Activated naive CD4-positive, alpha-beta T cell treated with anti-CD3 and anti-CD28 coated beads, Interleukin-2, amount 10 ng/mL, durations not matched to agents 7 days and 5 days (primary cell): ENCODE results near the gene WEE1.
"Not testable (repeated sequence)": the region's sequence is repeated elsewhere in the genome, so short reads cannot be mapped to it uniquely, and the experiment has no call there.

Experiments used
- CTCF ChIA-PET: fragments of 350-600 bp; sonication (Branson Sonifier 250); formaldehyde crosslinking; loops from one replicate; lab custom pipeline; 2021; ENCODE audit warnings: antibody characterized with exemption; lab: Charles Lee
- DNase-seq: peaks from one replicate; pipeline ENCODE4 v3.0.0-alpha.2; 2020
- H3K27ac Mint-ChIP-seq: one replicate; pipeline ENCODE4 v1.8.0; 2021; ENCODE audit warnings: mild to moderate bottlenecking, moderate library complexity, mixed read lengths
- H3K27me3 Mint-ChIP-seq: one replicate; pipeline ENCODE4 v1.8.0; 2021; ENCODE audit warnings: mild to moderate bottlenecking, mixed read lengths
- H3K36me3 Mint-ChIP-seq: one replicate; pipeline ENCODE4 v1.8.0; 2021; ENCODE audit warnings: mixed read lengths
- H3K4me1 Mint-ChIP-seq: one replicate; pipeline ENCODE4 v1.8.0; 2021; ENCODE audit warnings: mixed read lengths
- H3K4me3 Mint-ChIP-seq: one replicate; pipeline ENCODE4 v1.8.0; 2021; ENCODE audit warnings: mild to moderate bottlenecking, moderate library complexity, mixed read lengths
- H3K9me3 Mint-ChIP-seq: one replicate; pipeline ENCODE4 v1.8.0; 2021; ENCODE audit warnings: mixed read lengths

The WEE1 gene

DNA sequence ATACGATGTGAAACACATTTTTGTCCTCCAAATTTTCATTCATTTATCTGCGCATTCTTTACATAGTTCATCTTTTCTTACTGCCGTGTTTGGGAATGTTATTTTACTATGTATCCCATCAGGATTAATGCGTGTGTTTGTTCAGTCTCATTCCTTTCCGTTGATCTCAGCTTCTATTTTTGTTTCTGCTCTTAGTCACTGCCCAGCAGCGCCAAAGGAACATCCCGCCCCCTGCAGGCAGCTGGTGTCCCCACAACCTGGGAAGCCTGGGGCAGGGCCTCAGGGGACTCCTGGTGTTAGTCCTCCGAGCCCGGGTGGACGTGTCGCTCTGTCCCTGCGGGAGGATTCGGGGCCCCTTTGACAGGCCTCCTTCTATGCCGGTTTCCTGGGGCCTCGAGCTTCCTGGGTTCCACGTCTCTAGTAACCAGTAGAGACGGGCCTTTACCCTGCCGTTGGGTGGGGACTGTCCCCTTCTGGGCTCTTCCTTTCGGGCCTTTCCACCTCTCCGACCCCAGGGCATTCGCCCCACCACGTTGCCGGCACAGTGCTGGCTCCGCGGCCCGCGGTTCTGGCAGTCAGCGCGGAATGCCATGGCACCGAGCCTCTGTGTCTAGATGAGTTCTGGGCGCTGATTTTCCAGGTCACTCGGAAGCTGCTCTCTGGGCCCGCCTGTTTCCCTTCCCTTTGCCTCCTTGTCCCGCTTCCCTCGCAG lies 39.8 kb downstream of the WEE1 start:
- Mint-ChIP-seq H3K9me3 (no peaks in the 10 kb centered on the region), H3K4me3 (peak overlapping the region; percentile 84), H3K4me1 (peaks cover 30% of the 10 kb centered on the region), H3K27me3 (no peaks in the 10 kb centered on the region), H3K36me3 (no peaks in the 10 kb centered on the region), H3K27ac (peak overlapping the region; percentile 98)
- peak; percentile 91 for DNase-seq
- CTCF ChIA-PET, result interaction anchor here (0.6 to 5.8 kb wide), 31 partner anchors 10 to 694 kb away, joined by 3 to 85 read pairs (median 4); no protein-coding TSS in a partner anchor

DNA sequence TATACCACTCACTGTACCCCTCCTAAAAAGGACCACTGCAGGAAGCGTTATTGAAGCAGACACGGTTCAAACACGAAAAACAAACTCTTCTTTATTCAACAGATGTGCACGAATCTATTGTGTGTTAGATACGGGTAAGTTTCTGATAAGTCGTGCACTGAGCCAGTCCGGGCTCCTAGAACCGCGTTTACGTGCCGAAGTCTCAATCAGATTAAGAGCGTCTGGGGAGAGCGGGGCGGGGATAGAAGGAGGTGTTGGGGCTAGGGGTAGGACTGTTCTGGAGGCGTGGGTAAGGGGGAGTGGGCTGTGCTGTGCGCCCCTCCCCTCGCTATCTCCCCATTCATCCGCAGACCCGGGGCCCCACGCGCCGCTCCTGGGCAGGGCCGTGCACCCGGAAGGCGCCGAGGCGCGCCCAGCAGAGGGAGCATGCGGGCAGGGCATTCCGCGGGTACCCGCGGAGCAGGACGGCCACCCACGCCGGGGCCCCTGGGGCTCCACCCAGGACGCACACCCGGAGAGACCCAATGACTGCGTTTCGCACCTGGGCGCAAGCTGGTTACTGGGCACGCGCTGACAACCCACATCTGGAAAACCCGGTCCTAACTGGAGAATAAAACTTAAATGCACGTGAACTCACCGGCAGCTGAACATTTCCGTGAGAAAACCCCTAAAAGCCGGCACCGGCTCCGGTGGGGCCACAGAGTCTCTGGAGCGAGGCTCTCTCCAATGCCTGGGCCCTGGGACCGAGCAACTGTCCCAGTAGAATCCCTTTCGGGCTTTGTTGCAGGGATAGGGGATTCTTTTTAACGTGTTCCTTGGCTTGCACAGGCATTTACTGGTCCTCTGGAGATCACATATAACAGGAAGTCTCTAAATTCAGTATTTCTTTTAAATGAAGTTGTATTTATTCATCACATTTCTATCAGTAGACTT lies 40.6 kb downstream of the WEE1 start:
- peaks cover 33% of the 10 kb centered on the region for H3K4me1 Mint-ChIP-seq
- H3K27me3 Mint-ChIP-seq, result peaks cover 4% of the 10 kb centered on the region
- H3K27ac Mint-ChIP-seq, result peak overlapping the region; percentile 98
- peak; percentile 91 for DNase-seq
- H3K36me3 Mint-ChIP-seq, result no peaks in the 10 kb centered on the region
- H3K9me3 Mint-ChIP-seq, result no peaks in the 10 kb centered on the region
- CTCF ChIA-PET, result interaction anchor here (0.6 to 5.8 kb wide), 25 partner anchors 10 to 693 kb away, joined by 3 to 85 read pairs (median 4); no protein-coding TSS in a partner anchor
- peak overlapping the region; percentile 84 for H3K4me3 Mint-ChIP-seq

GRCh38 chr11:9615031-9615451 lies 41.6 kb downstream of the WEE1 start:
- DNase-seq, result no peak
- peak overlapping the region; percentile 84 for H3K4me3 Mint-ChIP-seq
- H3K4me1 Mint-ChIP-seq, result peaks cover 31% of the 10 kb centered on the region
- H3K36me3 Mint-ChIP-seq, result no peaks in the 10 kb centered on the region
- CTCF ChIA-PET, result no interaction called here
- H3K9me3 Mint-ChIP-seq, result no peaks in the 10 kb centered on the region
- H3K27me3 Mint-ChIP-seq, result peaks cover 4% of the 10 kb centered on the region
- peak overlapping the region; percentile 16 for H3K27ac Mint-ChIP-seq

DNA sequence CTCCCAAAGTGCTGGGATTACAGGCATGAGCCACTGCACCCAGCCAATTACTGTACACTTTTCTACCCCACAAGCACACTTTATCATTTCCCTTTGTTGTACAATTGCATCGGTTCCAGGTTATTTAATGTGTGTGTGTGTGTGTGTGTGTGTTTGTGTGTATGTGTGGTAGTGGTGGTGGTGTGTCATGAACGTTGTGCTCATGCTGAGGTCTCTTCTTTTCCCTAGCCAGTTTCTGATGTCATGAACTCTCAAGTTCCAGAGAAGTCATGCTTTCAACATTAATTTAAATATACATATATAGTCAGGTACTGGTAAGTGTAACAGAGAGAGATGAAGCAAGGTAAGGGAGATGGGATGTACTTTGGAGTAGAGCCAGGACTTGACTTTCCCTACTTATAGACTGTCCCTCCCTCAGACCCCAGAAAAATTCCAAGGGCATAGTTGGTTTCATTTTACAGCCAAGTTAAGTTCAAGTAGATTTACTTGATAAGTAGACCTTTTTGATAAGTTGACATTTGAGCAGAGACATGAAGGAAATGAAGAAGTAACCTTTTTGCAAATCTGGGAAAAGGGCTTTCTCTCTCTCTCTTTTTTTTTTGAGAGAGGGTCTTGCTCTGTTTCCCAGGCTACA lies 42.7 kb downstream of the WEE1 start:
- no peak overlapping the region for H3K4me3 Mint-ChIP-seq
- H3K27ac Mint-ChIP-seq, result no peak overlapping the region
- no peaks in the 10 kb centered on the region for H3K36me3 Mint-ChIP-seq

GRCh38 chr11:9616858-9617257 lies 43.4 kb downstream of the WEE1 start:
- H3K27ac Mint-ChIP-seq, result no peak overlapping the region
- no peaks in the 10 kb centered on the region for H3K9me3 Mint-ChIP-seq
- no peak for DNase-seq
- CTCF ChIA-PET, result interaction anchor here (0.8 to 1.7 kb wide), 3 partner anchors 82 to 132 kb away, joined by 3 to 6 read pairs (median 3); no protein-coding TSS in a partner anchor
- H3K27me3 Mint-ChIP-seq, result peaks cover 4% of the 10 kb centered on the region
- H3K4me1 Mint-ChIP-seq, result peaks cover 26% of the 10 kb centered on the region
- no peaks in the 10 kb centered on the region for H3K36me3 Mint-ChIP-seq
- H3K4me3 Mint-ChIP-seq, result no peak overlapping the region

More for the DNA sequence above, 42.7 kb downstream of the WEE1 start:
- Mint-ChIP-seq H3K4me1 (peaks cover 28% of the 10 kb centered on the region), H3K9me3 (no peaks in the 10 kb centered on the region), H3K27me3 (peaks cover 4% of the 10 kb centered on the region)
- DNase-seq, result no peak
- CTCF ChIA-PET, result interaction anchor here (0.8 kb wide), 1 partner anchor 132 kb away, joined by 3 read pairs; no protein-coding TSS in a partner anchor

GRCh38 chr11:9617940-9618339 lies 44.5 kb downstream of the WEE1 start:
- Mint-ChIP-seq H3K27me3 (peaks cover 4% of the 10 kb centered on the region), H3K27ac (no peak overlapping the region), H3K9me3 (no peaks in the 10 kb centered on the region), H3K4me3 (no peak overlapping the region), H3K4me1 (peaks cover 20% of the 10 kb centered on the region), H3K36me3 (no peaks in the 10 kb centered on the region)
- CTCF ChIA-PET, result interaction anchor here (0.8 to 1.7 kb wide), 2 partner anchors 16 to 131 kb away, joined by 3 to 6 read pairs; no protein-coding TSS in a partner anchor
- DNase-seq, result no peak

- no peak overlapping the region for H3K4me3 Mint-ChIP-seq
- CTCF ChIA-PET, result no interaction called here
- no peak for DNase-seq
- no peak overlapping the region for H3K27ac Mint-ChIP-seq
- H3K9me3 Mint-ChIP-seq, result no peaks in the 10 kb centered on the region
- H3K27me3 Mint-ChIP-seq, result peaks cover 5% of the 10 kb centered on the region
- peaks cover 12% of the 10 kb centered on the region for H3K4me1 Mint-ChIP-seq
- H3K36me3 Mint-ChIP-seq, result no peaks in the 10 kb centered on the region
Observed at GRCh38 chr11:9619004-9619403, 45.5 kb downstream of the WEE1 start.

DNA sequence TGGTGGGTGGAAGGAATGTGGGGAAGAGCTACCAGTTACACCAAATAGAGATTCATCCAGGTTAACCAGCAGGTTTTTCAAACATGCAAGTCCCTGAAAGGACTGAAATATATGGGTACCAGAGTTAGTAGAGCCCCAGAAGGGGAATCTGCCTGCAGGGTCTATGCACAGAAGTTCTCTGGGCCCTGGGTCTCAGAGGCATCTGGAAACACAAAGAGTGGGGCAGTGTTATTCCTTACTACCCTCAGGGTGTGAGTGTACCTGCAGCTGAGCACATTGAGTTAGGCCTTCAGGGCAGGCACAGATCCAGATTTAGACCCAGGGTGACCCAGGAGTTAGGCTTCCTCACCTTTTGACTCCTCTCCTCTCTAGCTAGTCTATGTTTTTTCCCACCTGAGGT lies 46.5 kb downstream of the WEE1 start:
- Mint-ChIP-seq H3K4me3 (no peak overlapping the region), H3K27me3 (peaks cover 12% of the 10 kb centered on the region), H3K27ac (no peak overlapping the region), H3K4me1 (peaks cover 4% of the 10 kb centered on the region), H3K9me3 (no peaks in the 10 kb centered on the region), H3K36me3 (no peaks in the 10 kb centered on the region)
- DNase-seq, result no peak
- CTCF ChIA-PET, result interaction anchor here (1.4 kb wide), 1 partner anchor 128 kb away, joined by 5 read pairs; no protein-coding TSS in a partner anchor

GRCh38 chr11:9622353-9622752 lies 48.9 kb downstream of the WEE1 start:
- CTCF ChIA-PET, H3K4me1 Mint-ChIP-seq, H3K36me3 Mint-ChIP-seq, H3K9me3 Mint-ChIP-seq, H3K4me3 Mint-ChIP-seq, DNase-seq, H3K27ac Mint-ChIP-seq: not testable (repeated sequence)
- H3K27me3 Mint-ChIP-seq, result peaks cover 25% of the 10 kb centered on the region

- H3K4me1 Mint-ChIP-seq, H3K27ac Mint-ChIP-seq: not testable (repeated sequence)
Observed at GRCh38 chr11:9623053-9623452, 49.6 kb downstream of the WEE1 start.

GRCh38 chr11:9624448-9624847 lies 51.0 kb downstream of the WEE1 start:
- H3K27ac Mint-ChIP-seq, result no peak overlapping the region
- peaks cover 33% of the 10 kb centered on the region for H3K27me3 Mint-ChIP-seq
- DNase-seq, result no peak
- H3K9me3 Mint-ChIP-seq, result no peaks in the 10 kb centered on the region
- no peaks in the 10 kb centered on the region for H3K4me1 Mint-ChIP-seq
- H3K4me3 Mint-ChIP-seq, result no peak overlapping the region
- no peaks in the 10 kb centered on the region for H3K36me3 Mint-ChIP-seq
- CTCF ChIA-PET, result interaction anchor here (1.8 kb wide), 1 partner anchor 11 kb away, joined by 4 read pairs; no protein-coding TSS in a partner anchor

More at GRCh38 chr11:9623053-9623452, 49.6 kb downstream of the WEE1 start:
- peaks cover 28% of the 10 kb centered on the region for H3K27me3 Mint-ChIP-seq
- CTCF ChIA-PET, H3K4me3 Mint-ChIP-seq, DNase-seq, H3K9me3 Mint-ChIP-seq, H3K36me3 Mint-ChIP-seq: not testable (repeated sequence)

- H3K4me1 Mint-ChIP-seq, result no peaks in the 10 kb centered on the region
- no peak for DNase-seq
Observed at GRCh38 chr11:9625162-9625561, 51.7 kb downstream of the WEE1 start.

GRCh38 chr11:9625728-9626127 lies 52.3 kb downstream of the WEE1 start:
- Mint-ChIP-seq H3K4me3 (no peak overlapping the region), H3K9me3 (no peaks in the 10 kb centered on the region)
- CTCF ChIA-PET, result no interaction called here

More at GRCh38 chr11:9625162-9625561, 51.7 kb downstream of the WEE1 start:
- H3K27me3 Mint-ChIP-seq, result peaks cover 33% of the 10 kb centered on the region
- CTCF ChIA-PET, result interaction anchor here (1.8 kb wide), 1 partner anchor 12 kb away, joined by 4 read pairs; no protein-coding TSS in a partner anchor
- no peak overlapping the region for H3K27ac Mint-ChIP-seq
- no peak overlapping the region for H3K4me3 Mint-ChIP-seq
- no peaks in the 10 kb centered on the region for H3K9me3 Mint-ChIP-seq
- H3K36me3 Mint-ChIP-seq, result no peaks in the 10 kb centered on the region

More at GRCh38 chr11:9625728-9626127, 52.3 kb downstream of the WEE1 start:
- DNase-seq, result no peak
- Mint-ChIP-seq H3K4me1 (no peaks in the 10 kb centered on the region), H3K27me3 (peaks cover 33% of the 10 kb centered on the region), H3K36me3 (no peaks in the 10 kb centered on the region), H3K27ac (no peak overlapping the region)
